HCT116 (cell line): ENCODE data around the gene WIF1. TPM values are rescaled to one million over a fixed set of nuclear protein-coding genes. Genes with fewer than 3 reads are reported as not detected.

Experiments
- ATAC-seq: fragments of 200-7000 bp; cut with Tn5 transposase; 2 replicates; pipeline ENCODE4 v1.9.1; 2020; ENCODE audit warnings: mild to moderate bottlenecking, moderate library complexity
- BruUV-seq: library from RNA; stranded (reverse); fragments of 400-500 nt; replicated peaks from 2 replicates; lab custom pipeline; 2021; lab: Mats Ljungman, UMichigan
- CTCF ChIA-PET: fragments of 300-600 bp; sonication (Branson Sonifier 250); formaldehyde crosslinking; loops from one replicate; lab custom pipeline; 2021; ENCODE audit warnings: antibody characterized with exemption; lab: Charles Lee
- POLR2A ChIA-PET: fragments of 300-600, 350-600 bp; sonication (Branson Sonifier 250); formaldehyde crosslinking; loops from one replicate; lab custom pipeline; 2021; ENCODE audit warnings: antibody characterized with exemption; lab: Charles Lee
- RAD21 ChIA-PET, 2 experiments: fragments of 300-600 bp; sonication (Branson Sonifier 250); formaldehyde crosslinking; loops; one replicate each; lab custom pipeline; 2023; ENCODE audit warnings: low total read pairs in 2 of 2; ENCODE audit not compliant: uncharacterized antibody in 2 of 2, unreplicated experiment in 2 of 2, low non-redundant PET in 1 of 2; lab: Charles Lee
- DNase-seq: peaks from one replicate; pipeline ENCODE4 v3.0.0-alpha.2; 2010; ENCODE audit warnings: low read depth, low spot score
- H2AFZ ChIP-seq: fragments of 200-600 bp; shearing (Covaris generic), sonication (generic); 2 replicates; pipeline ENCODE4 v1.6.1; 2017; ENCODE audit warnings: low read depth, mixed run types, mixed read lengths, antibody characterized with exemption, low read length; ENCODE audit not compliant: poor library complexity, severe bottlenecking
- H3K27ac ChIP-seq: 2 replicates; pipeline ENCODE4 v1.5.1; 2012; ENCODE audit warnings: low read depth, low read length
- H3K27me3 ChIP-seq: fragments of 200-600 bp; sonication (generic); 2 replicates; pipeline ENCODE4 v1.6.1; 2016; ENCODE audit warnings: mixed run types, low read length, mixed read lengths; ENCODE audit not compliant: insufficient read depth
- H3K36me3 ChIP-seq, 2 experiments: fragments of 200-500 bp in 1 of 2; fragments of 200-600 bp in 1 of 2; sonication (Bioruptor generic) in 1 of 2; sonication (generic) in 1 of 2; 2 replicates each; pipeline versions ENCODE4 v1.5.1 to v1.6.1; 2014 to 2016; ENCODE audit warnings: low read length in 2 of 2, inconsistent platforms in 1 of 2, mixed read lengths in 1 of 2, mixed run types in 1 of 2; ENCODE audit not compliant: insufficient read depth in 2 of 2, control insufficient read depth in 1 of 2
- H3K4me1 ChIP-seq, 2 experiments: fragments of 200-600 bp in 1 of 2; sonication (generic) in 1 of 2; 2 replicates each; pipeline versions ENCODE4 v1.5.1 to v1.6.1; 2012 to 2017; ENCODE audit warnings: low read length in 2 of 2, inconsistent platforms in 1 of 2, mild to moderate bottlenecking in 1 of 2, mixed read lengths in 1 of 2, mixed run types in 1 of 2, moderate library complexity in 1 of 2; ENCODE audit not compliant: insufficient read depth in 2 of 2, control insufficient read depth in 1 of 2
- H3K4me2 ChIP-seq: fragments of 200-600 bp; sonication (generic); 2 replicates; pipeline ENCODE4 v1.6.1; 2017; ENCODE audit warnings: mixed run types, low read length, mixed read lengths
- H3K4me3 ChIP-seq, 2 experiments: fragments of 200-600 bp in 1 of 2; sonication (generic) in 1 of 2; replicated peaks in 1 of 2; 2 replicates each; pipeline ENCODE4 v1.5.1; 2011 to 2016; ENCODE audit warnings: low read length in 2 of 2, control low read depth in 1 of 2, low read depth in 1 of 2, mild to moderate bottlenecking in 1 of 2, mixed read lengths in 1 of 2, mixed run types in 1 of 2
- H3K79me2 ChIP-seq: fragments of 200-600 bp; sonication (generic); 2 replicates; pipeline ENCODE4 v1.6.1; 2017; ENCODE audit warnings: mild to moderate bottlenecking, mixed run types, low read length, moderate library complexity, mixed read lengths; ENCODE audit not compliant: insufficient read depth
- H3K9ac ChIP-seq: fragments of 200-600 bp; sonication (generic); 2 replicates; pipeline ENCODE4 v1.6.1; 2016; ENCODE audit warnings: low read length, mixed read lengths
- H3K9me2 ChIP-seq: fragments of 200-600 bp; sonication (generic), shearing (Covaris generic); 2 replicates; pipeline ENCODE4 v1.6.1; 2017; ENCODE audit warnings: mixed run types, mild to moderate bottlenecking, moderate library complexity; ENCODE audit not compliant: insufficient read depth
- H3K9me3 ChIP-seq, 2 experiments: fragments of 200-500 bp in 1 of 2; fragments of 200-600 bp in 1 of 2; sonication (Bioruptor generic) in 1 of 2; sonication (generic) in 1 of 2; 2 replicates each; pipeline ENCODE4 v1.6.1; 2014 to 2017; ENCODE audit warnings: low read length in 2 of 2, mixed read lengths in 2 of 2, inconsistent platforms in 1 of 2, low read depth in 1 of 2, mild to moderate bottlenecking in 1 of 2, mixed run types in 1 of 2, moderate library complexity in 1 of 2; ENCODE audit not compliant: control insufficient read depth in 1 of 2, insufficient read depth in 1 of 2
- H4K20me1 ChIP-seq: fragments of 200-600 bp; sonication (generic), shearing (Covaris generic); 2 replicates; pipeline ENCODE4 v1.6.1; 2017; ENCODE audit warnings: mixed run types, mild to moderate bottlenecking, moderate library complexity; ENCODE audit not compliant: insufficient read depth
- CBX3 ChIP-seq: IDR thresholded peaks from 2 replicates; pipeline ENCODE4 v1.6.1; 2012; ENCODE audit warnings: low read depth
- EGR1 ChIP-seq: IDR thresholded peaks from 2 replicates; pipeline ENCODE4 v1.6.1; 2012; ENCODE audit warnings: low read depth
- ELF1 ChIP-seq: IDR thresholded peaks from 2 replicates; pipeline ENCODE4 v1.6.1; 2012; ENCODE audit warnings: low read depth, borderline replicate concordance
- EZH2 ChIP-seq: fragments of 200-600 bp; sonication (generic); IDR thresholded peaks from 2 replicates; pipeline ENCODE4 v1.6.1; 2017; ENCODE audit warnings: antibody characterized with exemption, mixed run types
- EZH2phosphoT487 ChIP-seq: fragments of 200-600 bp; IDR thresholded peaks from 2 replicates; pipeline ENCODE4 v1.6.1; 2018; ENCODE audit warnings: antibody characterized with exemption, borderline replicate concordance
- FOSL1 ChIP-seq: IDR thresholded peaks from 2 replicates; pipeline ENCODE4 v1.6.1; 2012; ENCODE audit warnings: low read depth
- JUND ChIP-seq: IDR thresholded peaks from 2 replicates; pipeline ENCODE4 v1.6.1; 2012
- MAX ChIP-seq: IDR thresholded peaks from 2 replicates; pipeline ENCODE4 v1.6.1; 2012
- POLR2A ChIP-seq: IDR thresholded peaks from 2 replicates; pipeline ENCODE4 v1.7.0; 2011; ENCODE audit warnings: borderline replicate concordance; ENCODE audit not compliant: insufficient read depth, insufficient read length; ENCODE audit errors: extremely low read depth
- POLR2AphosphoS5 ChIP-seq: IDR thresholded peaks from 2 replicates; pipeline ENCODE4 v1.6.1; 2011; ENCODE audit warnings: mild to moderate bottlenecking, low read depth, low read length, moderate library complexity
- SIN3A ChIP-seq: IDR thresholded peaks from 2 replicates; pipeline ENCODE4 v1.6.1; 2012; ENCODE audit warnings: low read depth
- SP1 ChIP-seq: IDR thresholded peaks from 2 replicates; pipeline ENCODE4 v1.6.1; 2012; ENCODE audit warnings: low read depth
- SRF ChIP-seq: IDR thresholded peaks from 2 replicates; pipeline ENCODE4 v1.6.1; 2012; ENCODE audit warnings: low read depth
- TCF7L2 ChIP-seq: IDR thresholded peaks from 2 replicates; pipeline ENCODE4 v1.7.0; 2011; ENCODE audit warnings: borderline replicate concordance, inconsistent platforms; ENCODE audit not compliant: insufficient read depth, insufficient read length; ENCODE audit errors: extremely low read depth
- YY1 ChIP-seq: IDR thresholded peaks from 2 replicates; pipeline ENCODE4 v1.6.1; 2011; ENCODE audit warnings: low read length, low read depth, moderate library complexity, mild to moderate bottlenecking; ENCODE audit not compliant: insufficient replicate concordance; ENCODE audit errors: extremely low read depth
- ZNF274 ChIP-seq: fragments of 200-500 bp; sonication (Bioruptor generic); IDR thresholded peaks from 2 replicates; pipeline ENCODE4 v1.6.1; 2014; ENCODE audit warnings: mild to moderate bottlenecking, low read depth, low read length, inconsistent platforms
- intact Hi-C: fragments of 100-400 bp; cut with micrococcal nuclease; formaldehyde crosslinking; loops from 2 replicates; pipeline ENCODE4 v1.10.0; 2022
- total RNA-seq: library from RNA; stranded (reverse); gene quantifications from one replicate; pipeline ENCODE4 v1.2.1, GENCODE V29; 2021; ENCODE audit not compliant: unreplicated experiment
- TF ChIP-seq, protein P1 (sequence below): IDR thresholded peaks from 2 replicates; pipeline ENCODE4 v1.6.1; 2012
- TF ChIP-seq, protein P2 (sequence below): IDR thresholded peaks from 2 replicates; pipeline ENCODE4 v1.6.1; 2011; ENCODE audit warnings: mild to moderate bottlenecking, low read length, moderate library complexity; ENCODE audit not compliant: insufficient replicate concordance; ENCODE audit errors: extremely low read depth
- TF ChIP-seq, protein P3 (sequence below): IDR thresholded peaks from 2 replicates; pipeline ENCODE4 v1.6.1; 2012; ENCODE audit warnings: low read depth

The WIF1 gene
- total RNA-seq, 1 experiment from 2014 or later = not detected

GRCh38 chr12:65086236-65086635 lies 34.9 kb downstream of the WIF1 start:
- ChIA-PET POLR2A (no interaction called here), RAD21 (no interaction called here), CTCF (no interaction called here)
- ATAC-seq (no peak), DNase-seq (no peak)
- Histone ChIP-seq H3K9me3 (no peaks in the 10 kb centered on the region), H4K20me1 (no peaks in the 10 kb centered on the region), H3K4me3 (no peak overlapping the region), H3K79me2 (no peaks in the 10 kb centered on the region), H3K4me2 (no peak overlapping the region), H3K9ac (no peak overlapping the region), H3K9me2 (no peaks in the 10 kb centered on the region), H3K27ac (no peak overlapping the region), H2AFZ (no peak overlapping the region), H3K27me3 (peaks cover 71% of the 10 kb centered on the region), H3K36me3 (no peaks in the 10 kb centered on the region), H3K4me1 (no peaks in the 10 kb centered on the region)
- no peak for TF ChIP-seq ELF1
- no peak for TF ChIP-seq EGR1
- no peak for TF ChIP-seq YY1
- no peak for TF ChIP-seq MAX
- TF ChIP-seq FOSL1 = no peak
- TF ChIP-seq CBX3 = no peak
- TF ChIP-seq, protein P1, sequence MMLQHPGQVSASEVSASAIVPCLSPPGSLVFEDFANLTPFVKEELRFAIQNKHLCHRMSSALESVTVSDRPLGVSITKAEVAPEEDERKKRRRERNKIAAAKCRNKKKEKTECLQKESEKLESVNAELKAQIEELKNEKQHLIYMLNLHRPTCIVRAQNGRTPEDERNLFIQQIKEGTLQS = no peak
- no peak for TF ChIP-seq TCF7L2
- TF ChIP-seq EZH2 = no peak
- no peak for TF ChIP-seq SRF
- no peak for TF ChIP-seq JUND
- no peak for TF ChIP-seq POLR2A
- TF ChIP-seq ZNF274 = no peak
- no peak for TF ChIP-seq EZH2phosphoT487
- TF ChIP-seq, protein P2, sequence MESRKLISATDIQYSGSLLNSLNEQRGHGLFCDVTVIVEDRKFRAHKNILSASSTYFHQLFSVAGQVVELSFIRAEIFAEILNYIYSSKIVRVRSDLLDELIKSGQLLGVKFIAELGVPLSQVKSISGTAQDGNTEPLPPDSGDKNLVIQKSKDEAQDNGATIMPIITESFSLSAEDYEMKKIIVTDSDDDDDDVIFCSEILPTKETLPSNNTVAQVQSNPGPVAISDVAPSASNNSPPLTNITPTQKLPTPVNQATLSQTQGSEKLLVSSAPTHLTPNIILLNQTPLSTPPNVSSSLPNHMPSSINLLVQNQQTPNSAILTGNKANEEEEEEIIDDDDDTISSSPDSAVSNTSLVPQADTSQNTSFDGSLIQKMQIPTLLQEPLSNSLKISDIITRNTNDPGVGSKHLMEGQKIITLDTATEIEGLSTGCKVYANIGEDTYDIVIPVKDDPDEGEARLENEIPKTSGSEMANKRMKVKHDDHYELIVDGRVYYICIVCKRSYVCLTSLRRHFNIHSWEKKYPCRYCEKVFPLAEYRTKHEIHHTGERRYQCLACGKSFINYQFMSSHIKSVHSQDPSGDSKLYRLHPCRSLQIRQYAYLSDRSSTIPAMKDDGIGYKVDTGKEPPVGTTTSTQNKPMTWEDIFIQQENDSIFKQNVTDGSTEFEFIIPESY = no peak
- TF ChIP-seq SIN3A = no peak
- TF ChIP-seq POLR2AphosphoS5 = no peak
- TF ChIP-seq, protein P3, sequence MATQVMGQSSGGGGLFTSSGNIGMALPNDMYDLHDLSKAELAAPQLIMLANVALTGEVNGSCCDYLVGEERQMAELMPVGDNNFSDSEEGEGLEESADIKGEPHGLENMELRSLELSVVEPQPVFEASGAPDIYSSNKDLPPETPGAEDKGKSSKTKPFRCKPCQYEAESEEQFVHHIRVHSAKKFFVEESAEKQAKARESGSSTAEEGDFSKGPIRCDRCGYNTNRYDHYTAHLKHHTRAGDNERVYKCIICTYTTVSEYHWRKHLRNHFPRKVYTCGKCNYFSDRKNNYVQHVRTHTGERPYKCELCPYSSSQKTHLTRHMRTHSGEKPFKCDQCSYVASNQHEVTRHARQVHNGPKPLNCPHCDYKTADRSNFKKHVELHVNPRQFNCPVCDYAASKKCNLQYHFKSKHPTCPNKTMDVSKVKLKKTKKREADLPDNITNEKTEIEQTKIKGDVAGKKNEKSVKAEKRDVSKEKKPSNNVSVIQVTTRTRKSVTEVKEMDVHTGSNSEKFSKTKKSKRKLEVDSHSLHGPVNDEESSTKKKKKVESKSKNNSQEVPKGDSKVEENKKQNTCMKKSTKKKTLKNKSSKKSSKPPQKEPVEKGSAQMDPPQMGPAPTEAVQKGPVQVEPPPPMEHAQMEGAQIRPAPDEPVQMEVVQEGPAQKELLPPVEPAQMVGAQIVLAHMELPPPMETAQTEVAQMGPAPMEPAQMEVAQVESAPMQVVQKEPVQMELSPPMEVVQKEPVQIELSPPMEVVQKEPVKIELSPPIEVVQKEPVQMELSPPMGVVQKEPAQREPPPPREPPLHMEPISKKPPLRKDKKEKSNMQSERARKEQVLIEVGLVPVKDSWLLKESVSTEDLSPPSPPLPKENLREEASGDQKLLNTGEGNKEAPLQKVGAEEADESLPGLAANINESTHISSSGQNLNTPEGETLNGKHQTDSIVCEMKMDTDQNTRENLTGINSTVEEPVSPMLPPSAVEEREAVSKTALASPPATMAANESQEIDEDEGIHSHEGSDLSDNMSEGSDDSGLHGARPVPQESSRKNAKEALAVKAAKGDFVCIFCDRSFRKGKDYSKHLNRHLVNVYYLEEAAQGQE = no peak
- TF ChIP-seq SP1 = no peak
- no TSS peak for BruUV-seq
- intact Hi-C loops = no loop called here
